ENCODE measurements around the gene SLC35D2. TPM values are rescaled to one million over a fixed set of nuclear protein-coding genes. Genes with fewer than 3 reads are reported as not detected.

Gene SLC35D2
- total and polyA plus RNA-seq, 4 donors, result 19.2 to 44.6 (median 27.5) TPM

DNA sequence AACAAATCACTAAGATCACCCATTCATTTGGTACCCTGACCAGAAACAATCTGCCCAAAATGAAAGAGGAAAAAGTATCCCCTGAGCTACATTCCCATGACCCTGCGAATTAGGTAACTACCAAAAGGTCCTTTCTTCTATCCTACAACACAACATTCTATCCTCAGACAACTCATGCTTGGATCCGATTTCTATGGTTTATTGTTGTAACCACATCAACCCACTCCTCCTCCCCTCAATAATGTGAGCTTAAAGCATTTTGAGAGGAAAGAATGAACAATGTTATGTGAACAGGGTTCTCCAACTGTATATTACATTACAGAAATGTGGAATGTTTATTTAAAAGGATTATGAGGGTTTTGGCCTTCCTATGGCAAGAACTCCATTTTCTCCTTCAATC is 4.0 kb downstream of the SLC35D2 start:
- Histone ChIP-seq H3K36me3 (ENCODE audit: control insufficient read depth in 4 of 4, insufficient read depth in 3 of 4, low read depth in 1 of 4, low read length in 3 of 4) (peaks cover 0 to 2% (median 0%) of the 10 kb centered on the region in 4 donors), H3K4me1 (ENCODE audit: control insufficient read depth in 4 of 4, insufficient read depth in 4 of 4, low read length in 3 of 4) (peaks cover 2 to 35% (median 22%) of the 10 kb centered on the region in 4 donors), H3K4me3 (ENCODE audit: low read depth in 1 of 3, low read length in 3 of 3) (no peak overlapping the region), H3K9ac (ENCODE audit: low read depth in 1 of 2, low read length in 2 of 2) (no peak overlapping the region), H3K27me3 (ENCODE audit: control insufficient read depth in 4 of 4, insufficient read depth in 4 of 4, low read length in 3 of 4) (no peaks in the 10 kb centered on the region), H3K9me3 (ENCODE audit: control insufficient read depth in 4 of 4, low read length in 3 of 4) (no peaks in the 10 kb centered on the region), H3K27ac (ENCODE audit: low read depth in 1 of 2, low read length in 2 of 2) (no peak overlapping the region)
- DNase-seq (ENCODE audit: low spot score), result no peak
- TF ChIP-seq NR2F2 (IDR thresholded peaks at IDR 0.05), result no peak
- no peak for TF ChIP-seq FOXA2 (IDR thresholded peaks at IDR 0.05)
- no peak for TF ChIP-seq TAF1 (conservative IDR thresholded peaks at IDR 0.05)
- TF ChIP-seq HNF4A (conservative IDR thresholded peaks at IDR 0.05), result no peak
- TF ChIP-seq, protein P1, sequence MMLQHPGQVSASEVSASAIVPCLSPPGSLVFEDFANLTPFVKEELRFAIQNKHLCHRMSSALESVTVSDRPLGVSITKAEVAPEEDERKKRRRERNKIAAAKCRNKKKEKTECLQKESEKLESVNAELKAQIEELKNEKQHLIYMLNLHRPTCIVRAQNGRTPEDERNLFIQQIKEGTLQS (IDR thresholded peaks at IDR 0.05), result no peak
- 94% methylated on average over 2 of the region's 2 CpGs for WGBS

DNA sequence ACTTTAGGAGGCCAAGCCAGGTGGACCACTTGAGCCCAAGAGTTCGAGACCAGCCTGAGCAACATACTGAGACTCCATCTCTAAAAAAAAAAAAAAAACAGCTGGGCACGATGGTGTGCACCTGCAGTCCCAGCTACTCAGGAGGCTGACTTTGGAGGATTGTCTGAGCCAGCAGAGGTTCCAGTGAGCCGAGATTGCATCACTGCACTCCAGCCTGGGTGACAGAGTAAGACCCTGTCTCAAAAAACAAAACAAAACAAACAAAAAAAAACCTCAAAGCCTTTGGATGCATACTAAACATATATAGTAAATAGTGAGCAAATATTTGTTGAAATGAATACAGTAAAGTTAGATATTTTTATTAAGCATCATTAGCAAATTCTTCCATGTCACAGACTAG is 5.3 kb downstream of the SLC35D2 start:
- DNase-seq (ENCODE audit: low spot score), result no peak
- no peak overlapping the region for H3K9ac ChIP-seq (ENCODE audit: low read depth in 1 of 2, low read length in 2 of 2)
- no peak overlapping the region for H3K27ac ChIP-seq (ENCODE audit: low read depth in 1 of 2, low read length in 2 of 2)
- peaks cover 0 to 2% (median 0%) of the 10 kb centered on the region in 4 donors for H3K36me3 ChIP-seq (ENCODE audit: control insufficient read depth in 4 of 4, insufficient read depth in 3 of 4, low read depth in 1 of 4, low read length in 3 of 4)
- peaks cover 2 to 27% (median 17%) of the 10 kb centered on the region in 4 donors for H3K4me1 ChIP-seq (ENCODE audit: control insufficient read depth in 4 of 4, insufficient read depth in 4 of 4, low read length in 3 of 4)
- H3K4me3 ChIP-seq (ENCODE audit: low read depth in 1 of 3, low read length in 3 of 3), result no peak overlapping the region
- no peaks in the 10 kb centered on the region for H3K27me3 ChIP-seq (ENCODE audit: control insufficient read depth in 4 of 4, insufficient read depth in 4 of 4, low read length in 3 of 4)
- WGBS, result 88% methylated on average over 3 of the region's 3 CpGs
- TF ChIP-seq, protein P2, sequence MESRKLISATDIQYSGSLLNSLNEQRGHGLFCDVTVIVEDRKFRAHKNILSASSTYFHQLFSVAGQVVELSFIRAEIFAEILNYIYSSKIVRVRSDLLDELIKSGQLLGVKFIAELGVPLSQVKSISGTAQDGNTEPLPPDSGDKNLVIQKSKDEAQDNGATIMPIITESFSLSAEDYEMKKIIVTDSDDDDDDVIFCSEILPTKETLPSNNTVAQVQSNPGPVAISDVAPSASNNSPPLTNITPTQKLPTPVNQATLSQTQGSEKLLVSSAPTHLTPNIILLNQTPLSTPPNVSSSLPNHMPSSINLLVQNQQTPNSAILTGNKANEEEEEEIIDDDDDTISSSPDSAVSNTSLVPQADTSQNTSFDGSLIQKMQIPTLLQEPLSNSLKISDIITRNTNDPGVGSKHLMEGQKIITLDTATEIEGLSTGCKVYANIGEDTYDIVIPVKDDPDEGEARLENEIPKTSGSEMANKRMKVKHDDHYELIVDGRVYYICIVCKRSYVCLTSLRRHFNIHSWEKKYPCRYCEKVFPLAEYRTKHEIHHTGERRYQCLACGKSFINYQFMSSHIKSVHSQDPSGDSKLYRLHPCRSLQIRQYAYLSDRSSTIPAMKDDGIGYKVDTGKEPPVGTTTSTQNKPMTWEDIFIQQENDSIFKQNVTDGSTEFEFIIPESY (IDR thresholded peaks at IDR 0.05), result no peak
- no peak for TF ChIP-seq GABPA (IDR thresholded peaks at IDR 0.05 in 1 of 2, conservative IDR thresholded peaks at IDR 0.05 in 1 of 2)
- TF ChIP-seq, protein P1 (IDR thresholded peaks at IDR 0.05), result no peak
- no peak for TF ChIP-seq TAF1 (conservative IDR thresholded peaks at IDR 0.05)
- TF ChIP-seq NR2F2 (IDR thresholded peaks at IDR 0.05), result no peak
- no peak for TF ChIP-seq JUND (IDR thresholded peaks at IDR 0.05)
- no peak for TF ChIP-seq RXRA (IDR thresholded peaks at IDR 0.05)
- no peak for TF ChIP-seq RAD21 (IDR thresholded peaks at IDR 0.05)
- no peak for TF ChIP-seq HNF4A (conservative IDR thresholded peaks at IDR 0.05)
- TF ChIP-seq FOXA2 (IDR thresholded peaks at IDR 0.05), result no peak
- TF ChIP-seq, protein P3, sequence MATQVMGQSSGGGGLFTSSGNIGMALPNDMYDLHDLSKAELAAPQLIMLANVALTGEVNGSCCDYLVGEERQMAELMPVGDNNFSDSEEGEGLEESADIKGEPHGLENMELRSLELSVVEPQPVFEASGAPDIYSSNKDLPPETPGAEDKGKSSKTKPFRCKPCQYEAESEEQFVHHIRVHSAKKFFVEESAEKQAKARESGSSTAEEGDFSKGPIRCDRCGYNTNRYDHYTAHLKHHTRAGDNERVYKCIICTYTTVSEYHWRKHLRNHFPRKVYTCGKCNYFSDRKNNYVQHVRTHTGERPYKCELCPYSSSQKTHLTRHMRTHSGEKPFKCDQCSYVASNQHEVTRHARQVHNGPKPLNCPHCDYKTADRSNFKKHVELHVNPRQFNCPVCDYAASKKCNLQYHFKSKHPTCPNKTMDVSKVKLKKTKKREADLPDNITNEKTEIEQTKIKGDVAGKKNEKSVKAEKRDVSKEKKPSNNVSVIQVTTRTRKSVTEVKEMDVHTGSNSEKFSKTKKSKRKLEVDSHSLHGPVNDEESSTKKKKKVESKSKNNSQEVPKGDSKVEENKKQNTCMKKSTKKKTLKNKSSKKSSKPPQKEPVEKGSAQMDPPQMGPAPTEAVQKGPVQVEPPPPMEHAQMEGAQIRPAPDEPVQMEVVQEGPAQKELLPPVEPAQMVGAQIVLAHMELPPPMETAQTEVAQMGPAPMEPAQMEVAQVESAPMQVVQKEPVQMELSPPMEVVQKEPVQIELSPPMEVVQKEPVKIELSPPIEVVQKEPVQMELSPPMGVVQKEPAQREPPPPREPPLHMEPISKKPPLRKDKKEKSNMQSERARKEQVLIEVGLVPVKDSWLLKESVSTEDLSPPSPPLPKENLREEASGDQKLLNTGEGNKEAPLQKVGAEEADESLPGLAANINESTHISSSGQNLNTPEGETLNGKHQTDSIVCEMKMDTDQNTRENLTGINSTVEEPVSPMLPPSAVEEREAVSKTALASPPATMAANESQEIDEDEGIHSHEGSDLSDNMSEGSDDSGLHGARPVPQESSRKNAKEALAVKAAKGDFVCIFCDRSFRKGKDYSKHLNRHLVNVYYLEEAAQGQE (IDR thresholded peaks at IDR 0.05), result no peak
- TF ChIP-seq, protein P4, sequence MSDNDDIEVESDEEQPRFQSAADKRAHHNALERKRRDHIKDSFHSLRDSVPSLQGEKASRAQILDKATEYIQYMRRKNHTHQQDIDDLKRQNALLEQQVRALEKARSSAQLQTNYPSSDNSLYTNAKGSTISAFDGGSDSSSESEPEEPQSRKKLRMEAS (IDR thresholded peaks at IDR 0.05), result no peak
- TF ChIP-seq EGR1 (IDR thresholded peaks at IDR 0.05; ENCODE audit: low read depth in 2 of 2), result no peak
- TF ChIP-seq SP1 (IDR thresholded peaks at IDR 0.05), result no peak
- TF ChIP-seq, protein P5, sequence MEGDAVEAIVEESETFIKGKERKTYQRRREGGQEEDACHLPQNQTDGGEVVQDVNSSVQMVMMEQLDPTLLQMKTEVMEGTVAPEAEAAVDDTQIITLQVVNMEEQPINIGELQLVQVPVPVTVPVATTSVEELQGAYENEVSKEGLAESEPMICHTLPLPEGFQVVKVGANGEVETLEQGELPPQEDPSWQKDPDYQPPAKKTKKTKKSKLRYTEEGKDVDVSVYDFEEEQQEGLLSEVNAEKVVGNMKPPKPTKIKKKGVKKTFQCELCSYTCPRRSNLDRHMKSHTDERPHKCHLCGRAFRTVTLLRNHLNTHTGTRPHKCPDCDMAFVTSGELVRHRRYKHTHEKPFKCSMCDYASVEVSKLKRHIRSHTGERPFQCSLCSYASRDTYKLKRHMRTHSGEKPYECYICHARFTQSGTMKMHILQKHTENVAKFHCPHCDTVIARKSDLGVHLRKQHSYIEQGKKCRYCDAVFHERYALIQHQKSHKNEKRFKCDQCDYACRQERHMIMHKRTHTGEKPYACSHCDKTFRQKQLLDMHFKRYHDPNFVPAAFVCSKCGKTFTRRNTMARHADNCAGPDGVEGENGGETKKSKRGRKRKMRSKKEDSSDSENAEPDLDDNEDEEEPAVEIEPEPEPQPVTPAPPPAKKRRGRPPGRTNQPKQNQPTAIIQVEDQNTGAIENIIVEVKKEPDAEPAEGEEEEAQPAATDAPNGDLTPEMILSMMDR (IDR thresholded peaks at IDR 0.05; ENCODE audit: low read depth, low read length, missing input control), result no peak
- TF ChIP-seq HNF4G (IDR thresholded peaks at IDR 0.05), result no peak
- H3K9me3 ChIP-seq (ENCODE audit: control insufficient read depth in 4 of 4, low read length in 3 of 4), result no peaks in the 10 kb centered on the region
